AG08395 (cell line): ENCODE measurements around the gene PLA2G4E.

Experiments used
- DNase-seq: peaks from one replicate; pipeline ENCODE4 v3.0.0; 2012; ENCODE audit warnings: mixed read lengths, low spot score

The PLA2G4E gene

GRCh38 chr15:41935566-41936020 lies 85.2 kb downstream of the PLA2G4E start:
- DNase-seq, result no peak

- no peak for DNase-seq
These were observed 86.0 kb downstream of the PLA2G4E start for GRCh38 chr15:41934843-41935242.

- peak; percentile 50 for DNase-seq
These were observed 87.1 kb downstream of the PLA2G4E start for GRCh38 chr15:41933771-41934170.

- DNase-seq, result no peak
These were observed 87.5 kb downstream of the PLA2G4E start for GRCh38 chr15:41933326-41933725.

GRCh38 chr15:41932511-41933289 lies 88.1 kb downstream of the PLA2G4E start:
- DNase-seq, result no peak

- no peak for DNase-seq
These were observed 88.7 kb downstream of the PLA2G4E start for GRCh38 chr15:41932101-41932500.
